Colonic mucosa (tissue), 4 donors: ENCODE results near the gene LGI4. TPM values are rescaled to one million over a fixed set of nuclear protein-coding genes. Genes with fewer than 3 reads are reported as not detected.

ENCODE experiments used
- DNase-seq: peaks from one replicate; pipeline ENCODE4 v3.0.0-alpha.2; 2020
- H3K27ac ChIP-seq: fragments of 200-600 bp; one replicate; pipeline ENCODE4 v1.8.0; 2021
- H3K27me3 ChIP-seq: fragments of 200-600 bp; one replicate; pipeline ENCODE4 v1.8.0; 2021
- H3K36me3 ChIP-seq: fragments of 200-600 bp; one replicate; pipeline ENCODE4 v1.8.0; 2021
- H3K4me1 ChIP-seq: fragments of 200-600 bp; one replicate; pipeline ENCODE4 v1.8.0; 2021; ENCODE audit warnings: mild to moderate bottlenecking
- H3K4me3 ChIP-seq: fragments of 200-600 bp; one replicate; pipeline ENCODE4 v1.8.0; 2021
- H3K9ac ChIP-seq, 2 donors: one replicate each; pipeline ENCODE4 v1.7.0; 2013; ENCODE audit warnings: control low read depth in 2 of 2, low read depth in 2 of 2, low read length in 2 of 2
- H3K9me3 ChIP-seq: fragments of 200-600 bp; one replicate; pipeline ENCODE4 v1.8.0; 2021
- CTCF ChIP-seq: fragments of 200-600 bp; IDR thresholded peaks from one replicate; pipeline ENCODE4 v1.8.0; 2022; ENCODE audit warnings: antibody characterized with exemption, mild to moderate bottlenecking
- intact Hi-C: fragments of 100-400 bp; cut with DNase I; formaldehyde crosslinking; loops from one replicate; pipeline ENCODE4 v1.14.1; 2022
- total RNA-seq, 2 donors: library from RNA; stranded (reverse); fragmentation: NEBNext Ultra II Directional in 1 of 2; extraction: Animal tissue kit (Norgen Biotek cat#: 25700) in 1 of 2; gene quantifications; one replicate each; pipeline ENCODE4 v1.2.1, GENCODE V29; 2021
- donor health status: healthy.
- donor health status: DM: no; HTN: no; CAD: no.
- donor health status: DM: no; HTN: no; CAD: no.

Gene LGI4
- total RNA-seq, 2 donors from 2014 or later = 5.8 to 10.2 TPM

- peaks cover 8% of the 10 kb centered on the region for H3K27me3 ChIP-seq
- H3K4me1 ChIP-seq = no peaks in the 10 kb centered on the region
- no peak overlapping the region for H3K9ac ChIP-seq
- TF ChIP-seq CTCF = no peak
- DNase-seq = no peak
- intact Hi-C loops = loop anchor here (10.0 kb wide), 1 partner anchor 115 kb away; the partner anchor contains the start of gene USF2
- H3K27ac ChIP-seq = no peak overlapping the region
- no peak overlapping the region for H3K4me3 ChIP-seq
- no peaks in the 10 kb centered on the region for H3K9me3 ChIP-seq
- no peaks in the 10 kb centered on the region for H3K36me3 ChIP-seq
Observed at GRCh38 chr19:35149463-35149862, 14.6 kb upstream of the LGI4 start.

- Histone ChIP-seq H3K9me3 (no peaks in the 10 kb centered on the region), H3K36me3 (no peaks in the 10 kb centered on the region), H3K27me3 (peaks cover 7% of the 10 kb centered on the region), H3K9ac (no peak overlapping the region), H3K27ac (no peak overlapping the region), H3K4me3 (no peak overlapping the region), H3K4me1 (peaks cover 5% of the 10 kb centered on the region)
- TF ChIP-seq CTCF = no peak
- intact Hi-C loops = loop anchor here (10.0 kb wide), 1 partner anchor 118 kb away; the partner anchor contains the start of gene USF2
- no peak for DNase-seq
Observed at GRCh38 chr19:35146746-35147459, 12.0 kb upstream of the LGI4 start.

GRCh38 chr19:35144600-35145436 lies 10.0 kb upstream of the LGI4 start:
- TF ChIP-seq CTCF = no peak
- no peaks in the 10 kb centered on the region for H3K36me3 ChIP-seq
- peak; percentile 89 for DNase-seq
- intact Hi-C loops = loop anchor here (10.0 kb wide), 1 partner anchor 120 kb away; the partner anchor contains the start of gene USF2
- peaks cover 7% of the 10 kb centered on the region for H3K27me3 ChIP-seq
- no peak overlapping the region for H3K27ac ChIP-seq
- H3K4me3 ChIP-seq = no peak overlapping the region
- H3K4me1 ChIP-seq = peaks cover 5% of the 10 kb centered on the region
- no peak overlapping the region for H3K9ac ChIP-seq
- H3K9me3 ChIP-seq = no peaks in the 10 kb centered on the region

GRCh38 chr19:35144259-35144599 lies 9.4 kb upstream of the LGI4 start:
- no peaks in the 10 kb centered on the region for H3K36me3 ChIP-seq
- DNase-seq = no peak
- no peak overlapping the region for H3K4me3 ChIP-seq
- H3K27ac ChIP-seq = no peak overlapping the region
- H3K9ac ChIP-seq = no peak overlapping the region
- H3K9me3 ChIP-seq = no peaks in the 10 kb centered on the region
- TF ChIP-seq CTCF = no peak
- peaks cover 7% of the 10 kb centered on the region for H3K27me3 ChIP-seq
- peaks cover 5% of the 10 kb centered on the region for H3K4me1 ChIP-seq
- intact Hi-C loops = loop anchor here (10.0 kb wide), 1 partner anchor 121 kb away; the partner anchor contains the start of gene USF2

GRCh38 chr19:35143818-35144217 lies 9.0 kb upstream of the LGI4 start:
- TF ChIP-seq CTCF = no peak
- intact Hi-C loops = loop anchor here (10.0 kb wide), 1 partner anchor 121 kb away; the partner anchor contains the start of gene USF2
- peaks cover 5% of the 10 kb centered on the region for H3K4me1 ChIP-seq
- peaks cover 7% of the 10 kb centered on the region for H3K27me3 ChIP-seq
- H3K9ac ChIP-seq = no peak overlapping the region
- no peak for DNase-seq
- H3K4me3 ChIP-seq = no peak overlapping the region
- H3K36me3 ChIP-seq = no peaks in the 10 kb centered on the region
- no peaks in the 10 kb centered on the region for H3K9me3 ChIP-seq
- no peak overlapping the region for H3K27ac ChIP-seq
